Testis (tissue), 3 donors: Measurements from ENCODE around the gene PRR9. TPM values are rescaled to one million over a fixed set of nuclear protein-coding genes. Genes with fewer than 3 reads are reported as not detected.

Experiments
- DNase-seq: peaks from one replicate; pipeline ENCODE4 v3.0.0-alpha.2; 2019
- H3K27ac ChIP-seq, 2 donors: fragments of 200-600 bp; sonication (generic); one replicate each; pipeline ENCODE4 v1.5.1; 2019
- H3K27me3 ChIP-seq: fragments of 200-600 bp; sonication (generic); one replicate; pipeline ENCODE4 v1.5.1; 2019
- H3K36me3 ChIP-seq: fragments of 200-600 bp; sonication (generic); one replicate; pipeline ENCODE4 v1.5.1; 2017; ENCODE audit warnings: low read depth; ENCODE audit errors: missing control alignments
- H3K4me1 ChIP-seq: fragments of 200-600 bp; sonication (generic); one replicate; pipeline ENCODE4 v1.5.1; 2019
- H3K4me3 ChIP-seq, 2 donors: fragments of 200-600 bp; sonication (generic); one replicate each; pipeline ENCODE4 v1.5.1; 2017 to 2019
- H3K9me3 ChIP-seq: fragments of 200-600 bp; sonication (generic); one replicate; pipeline ENCODE4 v1.5.1; 2017
- CTCF ChIP-seq, 3 experiments: fragments of 450-650 bp in 2 of 3; fragments of 200-600 bp in 1 of 3; sonication (generic) in 1 of 3; IDR thresholded peaks; one replicate each; pipeline ENCODE4 v1.5.1; 2016 to 2019; ENCODE audit warnings: antibody characterized with exemption in 3 of 3, mild to moderate bottlenecking in 2 of 3, moderate library complexity in 1 of 3
- POLR2A ChIP-seq: fragments of 450-650 bp; IDR thresholded peaks from one replicate; pipeline ENCODE4 v1.6.1; 2017; ENCODE audit warnings: antibody characterized with exemption, mild to moderate bottlenecking, moderate library complexity
- WGBS, 2 donors: methylation state at CpG; one replicate each; pipeline ENCODE4 v1.1.5; 2018; 5-methylcytosine and 5-hydroxymethylcytosine counted together
- intact Hi-C: fragments of 100-400 bp; cut with DNase I; formaldehyde crosslinking; loops from one replicate; pipeline ENCODE4 v1.15.1; 2023; ENCODE audit warnings: low total_unique reads
- polyA plus RNA-seq: library from polyadenylated mRNA; stranded (reverse); fragments of 350-450 nt; fragmentation: Illumina TruSeq; extraction: RNeasy Lipid Tissue Mini Kit (QIAGEN cat#74804); gene quantifications from one replicate; pipeline ENCODE4 v1.2.3, GENCODE V29; 2014; ENCODE audit warnings: low read depth, low replicate concordance; ENCODE audit not compliant: insufficient read depth
- total RNA-seq, 2 donors: library from RNA; depleted of rRNA; stranded (reverse); fragments of >200 nt; gene quantifications; one replicate each; pipeline ENCODE4 v1.2.3, GENCODE V29; 2016

Gene PRR9
- total and polyA plus RNA-seq, 3 donors from 2014 or later = 0.31 to 3.5 (median 2.8) TPM

GRCh38 chr1:153265457-153265856 is 48.1 kb downstream of the PRR9 start:
- H3K9me3 ChIP-seq = no peaks in the 10 kb centered on the region
- H3K4me1 ChIP-seq = peaks cover 5% of the 10 kb centered on the region
- H3K27me3 ChIP-seq = no peaks in the 10 kb centered on the region
- H3K36me3 ChIP-seq = no peaks in the 10 kb centered on the region
- H3K27ac ChIP-seq = no peak overlapping the region
- WGBS, 2 donors = 74 to 88% methylated on average over 1 of the region's 1 CpG
- no peak for DNase-seq
- no peak for TF ChIP-seq POLR2A
- peak in 1 of 3 experiments; percentile 53 for TF ChIP-seq CTCF (IDR thresholded peaks at IDR 0.05)
- intact Hi-C loops = no loop called here
- H3K4me3 ChIP-seq = no peak overlapping the region

Other genes with a start within 250 kb of the PRR9 start
- gene SPRR4, start 246.9 kb upstream of the PRR9 start, total RNA-seq = 1 to 10 TPM in 1 of 2 donors, under 1 TPM in 1; 0.81 to 8.4 TPM
- gene SPRR4, start 246.9 kb upstream of the PRR9 start, polyA plus RNA-seq = 9.5 TPM
- gene SPRR1A, start 233.5 kb upstream of the PRR9 start, total RNA-seq = not detected
- gene SPRR1A, start 233.5 kb upstream of the PRR9 start, polyA plus RNA-seq = not detected
- gene SPRR3, start 215.8 kb upstream of the PRR9 start, total RNA-seq = not detected
- not detected for gene SPRR3, start 215.8 kb upstream of the PRR9 start, polyA plus RNA-seq
- gene SPRR1B, start 186.4 kb upstream of the PRR9 start, total RNA-seq = not detected
- gene SPRR1B, start 186.4 kb upstream of the PRR9 start, polyA plus RNA-seq = not detected
- gene SPRR2D, start 176.5 kb upstream of the PRR9 start, total RNA-seq = under 1 TPM in 1 of 2 donors, not detected in 1; 0.56 TPM
- gene SPRR2D, start 176.5 kb upstream of the PRR9 start, polyA plus RNA-seq = 0.74 TPM
- gene SPRR2A, start 160.1 kb upstream of the PRR9 start, total RNA-seq = not detected
- gene SPRR2A, start 160.1 kb upstream of the PRR9 start, polyA plus RNA-seq = not detected
- gene SPRR2B, start 146.0 kb upstream of the PRR9 start, total RNA-seq = under 1 TPM in 1 of 2 donors, not detected in 1; 0.62 TPM
- gene SPRR2B, start 146.0 kb upstream of the PRR9 start, polyA plus RNA-seq = 12.4 TPM
- not detected for gene SPRR2E, start 123.1 kb upstream of the PRR9 start, total RNA-seq
- 1.4 TPM for gene SPRR2E, start 123.1 kb upstream of the PRR9 start, polyA plus RNA-seq
- gene SPRR2F, start 104.1 kb upstream of the PRR9 start, total RNA-seq = 1 to 10 TPM in 1 of 2 donors, not detected in 1; 4.9 TPM
- 21.6 TPM for gene SPRR2F, start 104.1 kb upstream of the PRR9 start, polyA plus RNA-seq
- not detected for gene SPRR2G, start 66.7 kb upstream of the PRR9 start, total RNA-seq
- 1.9 TPM for gene SPRR2G, start 66.7 kb upstream of the PRR9 start, polyA plus RNA-seq
- gene LELP1, start 14.2 kb upstream of the PRR9 start, total RNA-seq = 100 to 1,000 TPM; 124 to 467 TPM
- 847 TPM for gene LELP1, start 14.2 kb upstream of the PRR9 start, polyA plus RNA-seq
- gene LORICRIN, start 42.1 kb downstream of the PRR9 start, total RNA-seq = under 1 TPM; 0.25 to 0.31 TPM
- gene LORICRIN, start 42.1 kb downstream of the PRR9 start, polyA plus RNA-seq = not detected
- gene PGLYRP3, start 95.4 kb downstream of the PRR9 start, total RNA-seq = not detected
- gene PGLYRP3, start 95.4 kb downstream of the PRR9 start, polyA plus RNA-seq = 0.28 TPM
- gene PGLYRP4, start 131.3 kb downstream of the PRR9 start, total RNA-seq = under 1 TPM in 1 of 2 donors, not detected in 1; 0.12 TPM
- 0.17 TPM for gene PGLYRP4, start 131.3 kb downstream of the PRR9 start, polyA plus RNA-seq
- gene S100A9, start 140.3 kb downstream of the PRR9 start, total RNA-seq = 10 to 100 TPM in 1 of 2 donors, 1 to 10 TPM in 1; 4.6 to 10.7 TPM
- gene S100A9, start 140.3 kb downstream of the PRR9 start, polyA plus RNA-seq = 36.6 TPM
- not detected for gene S100A12, start 158.0 kb downstream of the PRR9 start, total RNA-seq
- gene S100A12, start 158.0 kb downstream of the PRR9 start, polyA plus RNA-seq = not detected
- 1 to 10 TPM; 1.3 to 3.0 TPM for gene S100A8, start 173.5 kb downstream of the PRR9 start, total RNA-seq
- 20.3 TPM for gene S100A8, start 173.5 kb downstream of the PRR9 start, polyA plus RNA-seq
- not detected for gene S100A7A, start 198.9 kb downstream of the PRR9 start, total RNA-seq
- not detected for gene S100A7A, start 198.9 kb downstream of the PRR9 start, polyA plus RNA-seq
- not detected for gene S100A7, start 243.1 kb downstream of the PRR9 start, total RNA-seq
- not detected for gene S100A7, start 243.1 kb downstream of the PRR9 start, polyA plus RNA-seq